ENCODE measurements around the gene COX5A.

The COX5A gene

DNA sequence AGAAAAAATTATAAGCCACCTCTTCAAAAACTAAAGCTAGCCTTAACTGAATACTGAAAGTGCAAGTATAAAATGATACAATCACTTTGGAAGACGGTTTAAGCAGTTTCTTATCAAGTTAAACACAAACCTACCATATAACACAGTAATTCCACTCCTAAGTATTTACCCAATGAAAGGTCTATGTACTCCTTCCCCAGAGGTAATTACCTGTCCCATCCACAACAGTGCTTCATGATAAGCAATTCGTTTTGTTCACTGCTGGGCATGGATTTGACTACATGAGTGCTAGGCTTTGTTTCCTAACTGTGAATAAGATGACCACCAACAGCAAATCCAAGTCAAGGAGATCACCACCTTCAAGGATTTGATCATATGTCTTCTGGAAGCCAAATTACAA is 4.3 kb downstream of the COX5A start:
- Histone ChIP-seq H3K4me3 (replicated peaks; ENCODE audit: insufficient read depth, low read length) (no peak overlapping the region), H3K27ac (replicated peaks) (no peak overlapping the region), H3K27me3 (ENCODE audit: insufficient read depth, poor library complexity, severe bottlenecking) (no peaks in the 10 kb centered on the region)
- DNase-seq (ENCODE audit: low read depth in 1 of 2, low spot score in 1 of 2), result no peak
- TF ChIP-seq POLR2AphosphoS5 (IDR thresholded peaks at IDR 0.05; ENCODE audit: low read depth) (no peak), GABPA (IDR thresholded peaks at IDR 0.05; ENCODE audit: low read depth) (no peak), SPI1 (IDR thresholded peaks at IDR 0.05; ENCODE audit: borderline replicate concordance, low read depth) (no peak)
- TF ChIP-seq, protein P1, sequence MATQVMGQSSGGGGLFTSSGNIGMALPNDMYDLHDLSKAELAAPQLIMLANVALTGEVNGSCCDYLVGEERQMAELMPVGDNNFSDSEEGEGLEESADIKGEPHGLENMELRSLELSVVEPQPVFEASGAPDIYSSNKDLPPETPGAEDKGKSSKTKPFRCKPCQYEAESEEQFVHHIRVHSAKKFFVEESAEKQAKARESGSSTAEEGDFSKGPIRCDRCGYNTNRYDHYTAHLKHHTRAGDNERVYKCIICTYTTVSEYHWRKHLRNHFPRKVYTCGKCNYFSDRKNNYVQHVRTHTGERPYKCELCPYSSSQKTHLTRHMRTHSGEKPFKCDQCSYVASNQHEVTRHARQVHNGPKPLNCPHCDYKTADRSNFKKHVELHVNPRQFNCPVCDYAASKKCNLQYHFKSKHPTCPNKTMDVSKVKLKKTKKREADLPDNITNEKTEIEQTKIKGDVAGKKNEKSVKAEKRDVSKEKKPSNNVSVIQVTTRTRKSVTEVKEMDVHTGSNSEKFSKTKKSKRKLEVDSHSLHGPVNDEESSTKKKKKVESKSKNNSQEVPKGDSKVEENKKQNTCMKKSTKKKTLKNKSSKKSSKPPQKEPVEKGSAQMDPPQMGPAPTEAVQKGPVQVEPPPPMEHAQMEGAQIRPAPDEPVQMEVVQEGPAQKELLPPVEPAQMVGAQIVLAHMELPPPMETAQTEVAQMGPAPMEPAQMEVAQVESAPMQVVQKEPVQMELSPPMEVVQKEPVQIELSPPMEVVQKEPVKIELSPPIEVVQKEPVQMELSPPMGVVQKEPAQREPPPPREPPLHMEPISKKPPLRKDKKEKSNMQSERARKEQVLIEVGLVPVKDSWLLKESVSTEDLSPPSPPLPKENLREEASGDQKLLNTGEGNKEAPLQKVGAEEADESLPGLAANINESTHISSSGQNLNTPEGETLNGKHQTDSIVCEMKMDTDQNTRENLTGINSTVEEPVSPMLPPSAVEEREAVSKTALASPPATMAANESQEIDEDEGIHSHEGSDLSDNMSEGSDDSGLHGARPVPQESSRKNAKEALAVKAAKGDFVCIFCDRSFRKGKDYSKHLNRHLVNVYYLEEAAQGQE (IDR thresholded peaks at IDR 0.05; ENCODE audit: insufficient replicate concordance, low read depth), result no peak
- TF ChIP-seq, protein P2, sequence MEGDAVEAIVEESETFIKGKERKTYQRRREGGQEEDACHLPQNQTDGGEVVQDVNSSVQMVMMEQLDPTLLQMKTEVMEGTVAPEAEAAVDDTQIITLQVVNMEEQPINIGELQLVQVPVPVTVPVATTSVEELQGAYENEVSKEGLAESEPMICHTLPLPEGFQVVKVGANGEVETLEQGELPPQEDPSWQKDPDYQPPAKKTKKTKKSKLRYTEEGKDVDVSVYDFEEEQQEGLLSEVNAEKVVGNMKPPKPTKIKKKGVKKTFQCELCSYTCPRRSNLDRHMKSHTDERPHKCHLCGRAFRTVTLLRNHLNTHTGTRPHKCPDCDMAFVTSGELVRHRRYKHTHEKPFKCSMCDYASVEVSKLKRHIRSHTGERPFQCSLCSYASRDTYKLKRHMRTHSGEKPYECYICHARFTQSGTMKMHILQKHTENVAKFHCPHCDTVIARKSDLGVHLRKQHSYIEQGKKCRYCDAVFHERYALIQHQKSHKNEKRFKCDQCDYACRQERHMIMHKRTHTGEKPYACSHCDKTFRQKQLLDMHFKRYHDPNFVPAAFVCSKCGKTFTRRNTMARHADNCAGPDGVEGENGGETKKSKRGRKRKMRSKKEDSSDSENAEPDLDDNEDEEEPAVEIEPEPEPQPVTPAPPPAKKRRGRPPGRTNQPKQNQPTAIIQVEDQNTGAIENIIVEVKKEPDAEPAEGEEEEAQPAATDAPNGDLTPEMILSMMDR (IDR thresholded peaks at IDR 0.05; ENCODE audit: insufficient read depth, low read length), result no peak

DNA sequence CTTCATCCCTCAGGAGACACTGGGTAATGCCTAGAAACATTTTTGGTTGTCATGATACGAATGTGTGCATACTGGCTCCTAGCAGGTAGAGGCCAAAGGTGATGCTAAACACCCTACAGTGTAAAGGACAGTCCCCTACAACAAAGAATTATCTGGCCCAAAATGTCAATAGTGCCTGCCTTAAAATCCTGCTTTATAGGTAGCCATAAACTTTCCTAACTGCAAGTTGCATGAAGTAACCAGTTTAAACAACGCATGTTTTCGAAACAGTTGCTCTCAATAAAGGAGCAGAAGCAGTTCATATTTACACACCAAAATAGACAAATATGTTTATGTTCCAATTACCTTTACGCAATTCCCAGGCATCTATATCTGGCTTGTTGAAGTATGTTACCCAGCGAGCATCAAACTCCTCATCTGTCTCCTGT is 9.1 kb downstream of the COX5A start:
- Histone ChIP-seq H3K27ac (replicated peaks) (no peak overlapping the region), H3K4me3 (replicated peaks; ENCODE audit: insufficient read depth, low read length) (no peak overlapping the region), H3K27me3 (ENCODE audit: insufficient read depth, poor library complexity, severe bottlenecking) (no peaks in the 10 kb centered on the region)
- TF ChIP-seq POLR2AphosphoS5 (IDR thresholded peaks at IDR 0.05; ENCODE audit: low read depth) (no peak), GABPA (IDR thresholded peaks at IDR 0.05; ENCODE audit: low read depth) (no peak)
- TF ChIP-seq, protein P2 (IDR thresholded peaks at IDR 0.05; ENCODE audit: insufficient read depth, low read length), result no peak
- DNase-seq (ENCODE audit: low read depth in 1 of 2, low spot score in 1 of 2), result no peak

DNA sequence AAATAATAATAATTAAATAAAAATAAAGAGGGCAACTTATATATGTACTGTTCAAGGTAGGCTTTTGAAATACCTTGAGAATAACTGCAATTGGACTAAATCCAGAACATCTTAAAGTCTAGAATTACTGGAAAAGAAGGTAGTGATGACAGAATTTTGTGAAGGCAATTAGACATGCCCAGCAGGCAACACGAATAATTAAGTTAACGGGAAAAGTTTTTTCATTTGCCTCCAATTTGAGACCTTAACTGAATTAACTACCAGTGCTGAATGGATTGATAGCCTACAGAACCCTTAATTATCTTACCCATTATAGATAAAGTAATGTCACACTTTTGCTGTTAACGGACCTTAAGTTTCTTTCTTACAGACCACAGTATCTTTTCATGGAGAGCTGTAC is 13.3 kb downstream of the COX5A start:
- no peak for TF ChIP-seq SPI1 (IDR thresholded peaks at IDR 0.05; ENCODE audit: borderline replicate concordance, low read depth)
- TF ChIP-seq GABPA (IDR thresholded peaks at IDR 0.05; ENCODE audit: low read depth), result no peak
- TF ChIP-seq POLR2AphosphoS5 (IDR thresholded peaks at IDR 0.05; ENCODE audit: low read depth), result no peak
- TF ChIP-seq, protein P1 (IDR thresholded peaks at IDR 0.05; ENCODE audit: insufficient replicate concordance, low read depth), result no peak
- TF ChIP-seq, protein P2 (IDR thresholded peaks at IDR 0.05; ENCODE audit: insufficient read depth, low read length), result no peak
- H3K27ac ChIP-seq (replicated peaks), result no peak overlapping the region
- H3K4me3 ChIP-seq (replicated peaks; ENCODE audit: insufficient read depth, low read length), result no peak overlapping the region
- H3K27me3 ChIP-seq (ENCODE audit: insufficient read depth, poor library complexity, severe bottlenecking), result no peaks in the 10 kb centered on the region
- DNase-seq (ENCODE audit: low read depth in 1 of 2, low spot score in 1 of 2), result no peak

DNA sequence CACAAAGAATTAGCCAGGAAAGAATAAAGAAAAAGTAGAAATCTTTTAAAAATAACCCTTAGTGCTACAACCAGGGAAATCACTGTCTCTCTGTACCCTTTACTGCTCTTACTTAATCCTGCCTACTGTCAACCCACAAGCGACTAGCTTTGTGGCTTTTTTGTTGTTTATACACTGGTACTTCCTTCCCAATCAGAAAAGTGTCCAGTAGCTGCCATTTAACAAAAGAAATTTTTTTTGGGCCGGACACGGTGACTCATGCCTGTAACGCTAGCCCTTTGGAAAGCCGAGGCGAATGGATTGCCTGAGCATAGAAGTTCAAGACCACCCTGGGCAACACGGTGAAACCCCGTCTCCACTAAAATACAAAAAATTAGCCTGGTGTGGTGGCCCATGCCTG is 17.4 kb downstream of the COX5A start:
- DNase-seq (ENCODE audit: low read depth in 1 of 2, low spot score in 1 of 2), result no peak

More for the DNA sequence above, 17.4 kb downstream of the COX5A start:
- no peaks in the 10 kb centered on the region for H3K27me3 ChIP-seq (ENCODE audit: insufficient read depth, poor library complexity, severe bottlenecking)
- TF ChIP-seq, protein P2 (IDR thresholded peaks at IDR 0.05; ENCODE audit: insufficient read depth, low read length), result no peak
- TF ChIP-seq GABPA (IDR thresholded peaks at IDR 0.05; ENCODE audit: low read depth), result no peak
- TF ChIP-seq, protein P1 (IDR thresholded peaks at IDR 0.05; ENCODE audit: insufficient replicate concordance, low read depth), result no peak
- TF ChIP-seq POLR2AphosphoS5 (IDR thresholded peaks at IDR 0.05; ENCODE audit: low read depth), result no peak
- TF ChIP-seq SPI1 (IDR thresholded peaks at IDR 0.05; ENCODE audit: borderline replicate concordance, low read depth), result no peak
- H3K4me3 ChIP-seq (replicated peaks; ENCODE audit: insufficient read depth, low read length), result no peak overlapping the region
- H3K27ac ChIP-seq (replicated peaks), result no peak overlapping the region
